HG03103 (cell line): ENCODE data around the gene PSMB5.

Experiments used
- ATAC-seq: cut with Tn5 transposase; IDR thresholded peaks from one replicate; pipeline ENCODE4 v1.9.1; 2021; ENCODE audit warnings: low read depth; ENCODE audit not compliant: unreplicated experiment

PSMB5 gene

GRCh38 chr14:23034498-23035302 is at the start of gene PSMB5:
Gene PSMB5, minus strand, starts transcription at chr14:23034900. Its CDS starts 19 bp downstream, at chr14:23034881.
- ATAC-seq, result peak; percentile 94

DNA sequence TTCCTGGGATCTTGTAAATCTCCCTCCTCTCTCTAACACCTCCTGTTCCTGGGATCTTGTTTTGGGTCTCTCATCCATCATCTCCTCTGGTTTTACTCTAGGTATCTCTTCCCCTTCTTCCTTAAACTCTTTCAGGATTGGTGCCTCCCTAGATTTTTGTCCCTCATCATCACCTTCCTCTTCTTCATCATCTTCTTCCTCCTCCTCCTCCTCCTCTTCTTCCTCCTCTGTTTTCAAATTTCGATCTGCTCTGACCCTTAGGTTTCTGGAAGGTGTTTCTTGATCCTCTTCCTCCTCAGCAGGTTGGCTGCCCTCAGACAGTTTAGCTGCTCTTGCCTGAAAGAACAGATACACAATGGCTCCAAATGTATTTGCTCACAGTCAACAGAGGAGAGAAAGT is 45.8 kb upstream of the PSMB5 start:
- no peak for ATAC-seq

DNA sequence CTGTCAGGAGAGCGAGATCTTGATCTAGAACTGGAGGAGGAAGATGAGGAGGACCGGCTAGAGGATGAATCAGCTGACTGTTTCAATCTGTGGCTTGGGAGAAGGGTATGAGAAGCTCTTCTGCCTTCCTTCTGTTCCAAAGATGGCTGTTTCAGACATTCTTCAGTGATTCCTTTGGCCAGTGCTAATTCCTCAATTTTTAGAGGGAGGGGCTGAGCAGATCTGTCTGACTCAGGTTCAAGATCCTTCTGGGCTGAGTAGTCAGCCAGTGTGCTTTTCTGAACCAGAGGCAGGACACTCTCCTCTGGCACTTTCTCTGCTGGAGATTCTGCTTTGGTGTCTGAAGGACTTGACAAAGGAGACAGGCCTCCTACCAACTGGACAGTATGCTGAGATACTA is 45.0 kb upstream of the PSMB5 start:
- ATAC-seq, result no peak

DNA sequence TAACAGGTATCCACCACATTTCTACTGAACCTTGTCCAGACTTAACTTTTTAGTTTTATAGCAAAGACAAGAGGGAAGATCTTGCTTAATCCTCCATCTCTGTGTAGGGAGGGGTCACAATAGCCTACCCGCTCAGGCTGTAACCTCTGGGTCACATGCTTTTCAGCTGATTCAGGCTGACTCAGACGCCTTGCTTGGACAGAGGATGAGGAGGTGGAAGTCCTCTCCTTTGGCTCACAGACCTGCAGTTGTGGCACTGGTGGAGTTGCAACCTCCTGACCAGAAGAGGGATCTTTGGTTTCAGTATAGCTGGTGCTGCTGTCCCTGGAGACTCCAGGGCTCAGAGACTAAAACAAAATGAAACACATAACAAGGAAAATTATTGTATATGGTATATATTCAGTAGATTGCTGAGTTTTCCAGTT is 44.0 kb upstream of the PSMB5 start:
- no peak for ATAC-seq

GRCh38 chr14:23077962-23078361 is 43.3 kb upstream of the PSMB5 start:
- ATAC-seq, result no peak

DNA sequence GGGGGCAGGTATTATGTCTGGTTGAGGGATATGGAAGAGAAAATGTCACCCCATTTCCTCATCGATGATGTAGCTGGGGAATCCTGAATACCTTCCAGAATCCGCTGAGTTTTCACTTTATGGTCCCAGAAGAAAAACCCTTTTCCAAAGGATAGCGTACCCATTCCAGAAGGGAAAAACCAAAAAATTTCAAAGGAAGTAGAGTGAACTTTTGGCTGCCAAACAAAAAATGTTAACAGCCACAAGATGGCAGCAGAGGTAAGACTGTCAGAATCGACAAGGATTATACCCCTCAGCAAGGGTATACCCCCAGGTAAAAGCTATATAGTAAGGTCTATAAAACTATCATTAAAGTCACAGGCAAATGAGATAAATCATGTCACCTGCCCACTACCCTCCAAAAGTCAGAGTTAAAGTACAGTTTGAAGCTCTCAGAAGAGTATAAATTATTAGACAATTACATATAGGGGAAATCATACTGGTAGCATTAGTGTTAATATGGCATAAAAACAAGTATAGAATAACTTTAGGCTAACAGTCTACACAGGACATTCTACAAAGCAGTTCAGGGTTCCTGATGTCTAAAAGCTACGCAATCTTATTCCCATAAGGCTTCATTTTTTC is 42.2 kb upstream of the PSMB5 start:
- no peak for ATAC-seq

- ATAC-seq, result no peak
Measured at GRCh38 chr14:23074906-23075305, 40.2 kb upstream of the PSMB5 start.

GRCh38 chr14:23071921-23072539 is 37.3 kb upstream of the PSMB5 start:
- ATAC-seq, result no peak

DNA sequence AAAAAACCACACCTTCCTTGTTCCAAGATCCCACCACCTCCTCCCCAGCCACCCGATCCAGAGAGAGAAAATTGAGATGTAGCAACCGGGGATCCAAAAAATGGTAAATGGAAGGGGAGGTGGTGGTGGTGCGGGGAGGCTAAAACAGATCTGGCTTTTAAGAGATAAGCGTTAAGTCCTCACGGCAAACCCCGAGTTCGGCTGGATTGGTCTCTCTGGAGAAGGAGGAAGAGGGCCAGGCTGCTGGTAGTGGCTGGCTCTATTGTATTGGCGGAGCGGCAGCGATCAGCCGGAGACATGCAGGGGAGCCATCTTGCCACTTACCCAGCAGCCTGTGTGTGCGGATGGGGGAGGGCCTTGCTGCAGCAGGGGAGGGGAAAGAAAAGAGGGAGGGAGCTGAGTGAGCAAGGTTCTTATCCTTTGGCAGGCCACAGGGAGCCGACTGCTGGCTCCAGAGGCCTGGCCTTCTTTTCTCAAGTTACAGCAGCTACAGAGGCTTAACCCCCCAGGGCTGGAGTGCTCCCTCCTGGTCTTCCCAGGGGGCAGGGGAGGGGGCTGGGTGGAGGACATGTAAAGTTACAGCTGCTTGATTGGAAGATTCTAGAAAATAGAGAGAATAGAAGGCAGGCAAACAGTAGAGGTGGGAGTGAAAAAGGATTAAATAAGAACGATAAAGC is 36.7 kb upstream of the PSMB5 start:
- ATAC-seq, result peak; percentile 89

- no peak for ATAC-seq
Measured at GRCh38 chr14:23070262-23071129, 35.8 kb upstream of the PSMB5 start.

DNA sequence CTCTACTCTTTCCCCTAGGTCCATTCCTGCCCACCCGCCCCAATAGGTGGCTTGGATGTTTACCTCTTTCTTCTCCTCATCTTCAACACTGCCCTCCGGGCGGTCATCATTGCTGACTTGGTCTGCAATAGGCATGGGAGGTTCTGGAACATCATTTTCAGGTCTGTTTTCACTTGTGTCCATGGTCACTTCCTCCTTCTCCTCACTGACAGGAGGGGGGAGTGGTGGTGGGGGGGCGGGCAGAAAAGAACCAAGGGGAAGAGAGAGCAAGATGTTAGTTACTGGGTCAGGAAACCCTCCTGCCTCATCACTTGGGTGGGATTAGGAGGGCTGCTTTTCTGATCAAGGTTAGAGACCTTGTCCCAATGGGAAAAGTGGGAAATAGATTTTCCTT is 34.7 kb upstream of the PSMB5 start:
- no peak for ATAC-seq

DNA sequence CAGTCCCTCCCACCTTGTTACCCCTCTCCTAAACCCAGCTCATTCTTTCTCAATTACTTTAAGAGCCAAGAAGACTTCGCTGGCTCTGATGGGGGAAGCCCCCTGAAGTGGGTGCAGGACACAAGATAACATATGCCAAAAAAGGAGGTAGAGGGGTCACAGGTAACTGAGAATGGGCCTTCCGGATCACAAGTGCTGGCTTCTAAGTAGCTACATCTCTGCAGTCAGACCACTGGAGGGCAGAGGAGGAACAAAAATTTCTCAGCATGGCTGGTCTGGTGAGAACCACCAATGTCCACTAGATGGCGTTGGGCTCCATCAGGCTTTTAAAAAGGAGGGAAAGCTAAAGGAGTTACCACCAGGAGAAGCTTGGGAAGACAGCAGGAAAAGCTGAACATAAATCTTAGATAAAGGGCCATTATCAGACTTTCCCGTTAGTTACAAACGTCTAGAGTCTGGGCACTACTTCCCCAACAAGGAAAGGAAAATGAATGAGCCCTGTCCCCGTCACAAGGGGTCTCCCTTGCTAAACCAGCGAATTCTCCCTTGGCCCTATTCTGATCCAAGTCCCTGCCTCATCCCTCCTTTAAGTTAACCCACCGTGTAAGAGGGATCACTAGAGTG is 34.2 kb upstream of the PSMB5 start:
- ATAC-seq, result peak; percentile 65

- ATAC-seq, result no peak
Measured at GRCh38 chr14:23067847-23068788, 33.4 kb upstream of the PSMB5 start.

- no peak for ATAC-seq
Measured at GRCh38 chr14:23066855-23067744, 32.4 kb upstream of the PSMB5 start.

GRCh38 chr14:23066368-23066767 is 31.7 kb upstream of the PSMB5 start:
- no peak for ATAC-seq

- no peak for ATAC-seq
Measured at GRCh38 chr14:23063601-23064000, 28.9 kb upstream of the PSMB5 start.

DNA sequence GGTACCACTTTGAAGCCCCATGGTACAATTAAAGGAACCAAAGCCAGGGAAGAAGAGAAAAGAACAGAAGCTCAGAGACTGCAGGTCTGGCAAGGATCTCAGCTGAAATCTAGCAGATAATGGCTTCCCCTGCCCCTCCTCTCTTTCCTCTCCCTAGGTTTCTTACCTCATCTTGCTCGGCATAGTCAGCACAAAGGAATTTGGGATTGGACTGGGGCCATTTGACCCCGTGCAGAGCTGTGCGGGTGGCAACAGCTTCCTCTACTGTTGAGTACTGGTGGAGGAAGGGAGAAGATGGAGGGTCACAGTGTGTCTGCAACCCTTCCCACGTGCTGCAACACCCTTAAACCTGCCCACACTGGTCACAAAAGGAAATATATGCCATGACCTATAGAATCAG is 27.3 kb upstream of the PSMB5 start:
- ATAC-seq, result no peak
